Neural progenitor cell (in vitro differentiated cells): Measurements from ENCODE around the gene FEM1B.

ENCODE experiments used
- CTCF ChIP-seq: fragments of 200-600 bp; sonication (generic); IDR thresholded peaks from 2 replicates; pipeline ENCODE4 v1.5.1; 2017; ENCODE audit warnings: antibody characterized with exemption, mild to moderate bottlenecking
- EZH2phosphoT487 ChIP-seq: fragments of 200-600 bp; sonication (generic); IDR thresholded peaks from 2 replicates; pipeline ENCODE4 v1.6.1; 2017; ENCODE audit warnings: antibody characterized with exemption

- TF ChIP-seq EZH2phosphoT487: no peak
- TF ChIP-seq CTCF: no peak
Observed at GRCh38 chr15:68234060-68234459, 43.5 kb upstream of the FEM1B start.
